ENCODE results near the gene PLOD1. TPM values are rescaled to one million over a fixed set of nuclear protein-coding genes. Genes with fewer than 3 reads are reported as not detected.
A peak's percentile ranks its signal among the peaks of the same experiment; 100 is the strongest.

PLOD1 gene
- total and polyA plus RNA-seq, 2 of the 13 experiments (the other 11 are each of a cell fraction or from before 2014, with no cell fraction given), result 70.1 to 318 TPM

- TF ChIP-seq ZNF34 (CRISPR knock-in tag; IDR thresholded peaks at IDR 0.05; ENCODE audit: borderline replicate concordance), result no peak
- no peak for TF ChIP-seq ZBTB44 (CRISPR knock-in tag; IDR thresholded peaks at IDR 0.05)
- TF ChIP-seq ZNF772 (CRISPR knock-in tag; IDR thresholded peaks at IDR 0.05), result peak; percentile 95
- TF ChIP-seq RXRA (CRISPR knock-in tag; IDR thresholded peaks at IDR 0.05), result no peak; the same call in 1 of the 2 replicates
- no peak for TF ChIP-seq ZNF784 (CRISPR knock-in tag; IDR thresholded peaks at IDR 0.05; ENCODE audit: borderline replicate concordance)
- TF ChIP-seq ZNF629 (CRISPR knock-in tag; conservative IDR thresholded peaks at IDR 0.05), result peak; percentile 20; the same call in 1 of the 2 replicates
- TF ChIP-seq CSRNP2 (CRISPR knock-in tag; conservative IDR thresholded peaks at IDR 0.05; ENCODE audit: low read depth), result no peak
- TF ChIP-seq ZBED4 (CRISPR knock-in tag; IDR thresholded peaks at IDR 0.05; ENCODE audit: borderline replicate concordance), result peak; percentile 92; the same call in 1 of the 2 replicates
- TF ChIP-seq, protein P1, sequence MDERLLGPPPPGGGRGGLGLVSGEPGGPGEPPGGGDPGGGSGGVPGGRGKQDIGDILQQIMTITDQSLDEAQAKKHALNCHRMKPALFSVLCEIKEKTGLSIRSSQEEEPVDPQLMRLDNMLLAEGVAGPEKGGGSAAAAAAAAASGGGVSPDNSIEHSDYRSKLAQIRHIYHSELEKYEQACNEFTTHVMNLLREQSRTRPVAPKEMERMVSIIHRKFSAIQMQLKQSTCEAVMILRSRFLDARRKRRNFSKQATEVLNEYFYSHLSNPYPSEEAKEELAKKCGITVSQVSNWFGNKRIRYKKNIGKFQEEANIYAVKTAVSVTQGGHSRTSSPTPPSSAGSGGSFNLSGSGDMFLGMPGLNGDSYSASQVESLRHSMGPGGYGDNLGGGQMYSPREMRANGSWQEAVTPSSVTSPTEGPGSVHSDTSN (CRISPR knock-in tag; IDR thresholded peaks at IDR 0.05), result no peak
- TF ChIP-seq ZNF160 (CRISPR knock-in tag; IDR thresholded peaks at IDR 0.05), result no peak; the same call in none of the 2 replicates
- no peak for TF ChIP-seq PTBP1 (IDR thresholded peaks at IDR 0.05; ENCODE audit: low read depth, low read length, poor library complexity, severe bottlenecking)
- 0 out of 2 replicates have a peak, but pooled peaks have one; percentile 32 for TF ChIP-seq ZNF138 (CRISPR knock-in tag; IDR thresholded peaks at IDR 0.05; ENCODE audit: low read depth)
- TF ChIP-seq AGO2 (optimal IDR thresholded peaks at IDR 0.05; ENCODE audit: low read depth, low read length), result no peak
- no peak for TF ChIP-seq SOX6 (IDR thresholded peaks at IDR 0.05)
- TF ChIP-seq SOX6 (CRISPR knock-in tag; IDR thresholded peaks at IDR 0.05), result peak; percentile 74
- TF ChIP-seq SRSF9 (IDR thresholded peaks at IDR 0.05; ENCODE audit: borderline replicate concordance, insufficient read depth, low read depth, low read length, poor library complexity, severe bottlenecking), result no peak
- TF ChIP-seq, protein P2, sequence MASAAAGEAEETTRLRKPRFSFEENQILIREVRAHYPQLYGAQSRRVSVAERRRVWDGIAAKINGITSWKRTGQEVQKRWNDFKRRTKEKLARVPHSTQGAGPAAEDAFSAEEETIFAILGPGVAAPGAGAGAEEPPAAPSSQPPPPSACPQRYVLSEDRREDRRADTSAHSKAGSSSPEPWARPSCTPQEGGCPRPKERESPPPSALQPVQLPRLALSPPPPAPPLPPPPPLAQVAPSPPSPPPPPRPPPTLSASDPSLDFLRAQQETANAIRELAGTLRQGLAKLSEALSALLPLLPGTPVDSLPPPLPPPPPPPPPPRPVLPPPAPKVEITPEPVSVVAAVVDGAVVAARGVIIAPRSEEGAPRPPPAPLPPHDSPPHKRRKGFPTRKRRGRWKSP (CRISPR knock-in tag; IDR thresholded peaks at IDR 0.05), result peak; percentile 85; the same call in 1 of the 2 replicates
- TF ChIP-seq TEAD2 (CRISPR knock-in tag; IDR thresholded peaks at IDR 0.05), result no peak
- TF ChIP-seq ZNF678 (CRISPR knock-in tag; IDR thresholded peaks at IDR 0.05), result peak; percentile 43; the same call in 1 of the 2 replicates
Measured at GRCh38 chr1:11908095-11908675, 26.3 kb upstream of the PLOD1 start (continued).
